Neural cell (in vitro differentiated cells): Measurements from ENCODE around the gene CCDC24. TPM values are rescaled to one million over a fixed set of nuclear protein-coding genes. Genes with fewer than 3 reads are reported as not detected.
A peak's percentile ranks its signal among the peaks of the same experiment; 100 is the strongest.

Source experiments
- H2AFZ ChIP-seq: fragments of 200-600, 300-800 bp; sonication (generic), shearing (Covaris generic); 2 replicates; pipeline ENCODE4 v1.6.0; 2014; ENCODE audit warnings: low read depth, mild to moderate bottlenecking, antibody characterized with exemption, low read length, moderate library complexity
- H3F3A ChIP-seq: fragments of 200-600 bp; shearing (Covaris generic); 2 replicates; pipeline ENCODE4 v1.6.1; 2016; ENCODE audit warnings: mild to moderate bottlenecking, moderate library complexity, mixed read lengths, antibody characterized with exemption, low read length; ENCODE audit not compliant: insufficient read depth, poor library complexity, severe bottlenecking
- H3K27ac ChIP-seq: fragments of 200-600, 300-800 bp; sonication (generic), shearing (Covaris generic); 2 replicates; pipeline ENCODE4 v1.5.1; 2014; ENCODE audit warnings: mild to moderate bottlenecking, low read length, moderate library complexity
- H3K27me3 ChIP-seq: fragments of 300-800, 200-600 bp; sonication (generic), shearing (Covaris generic); 2 replicates; pipeline ENCODE4 v1.6.0; 2014; ENCODE audit warnings: mild to moderate bottlenecking, low read depth, low read length, moderate library complexity; ENCODE audit not compliant: insufficient read depth
- H3K36me3 ChIP-seq: fragments of 300-800, 200-600 bp; sonication (generic), shearing (Covaris generic); 2 replicates; pipeline ENCODE4 v1.5.1; 2014; ENCODE audit warnings: mild to moderate bottlenecking, antibody characterized with exemption, low read length, moderate library complexity; ENCODE audit not compliant: insufficient read depth
- H3K4me2 ChIP-seq: fragments of 300-800, 200-600 bp; sonication (generic), shearing (Covaris generic); 2 replicates; pipeline ENCODE4 v1.6.0; 2014; ENCODE audit warnings: mild to moderate bottlenecking, low read length
- H3K4me3 ChIP-seq: fragments of 300-800, 200-600 bp; sonication (generic), shearing (Covaris generic); 2 replicates; pipeline ENCODE4 v1.5.1; 2014; ENCODE audit warnings: mild to moderate bottlenecking, low read length, moderate library complexity
- H3K79me2 ChIP-seq: fragments of 200-600 bp; shearing (Covaris generic); replicated peaks from 2 replicates; pipeline ENCODE4 v1.6.0; 2014; ENCODE audit warnings: mild to moderate bottlenecking, low read length, moderate library complexity; ENCODE audit not compliant: insufficient read depth
- H3K9ac ChIP-seq: fragments of 300-800, 200-600 bp; sonication (generic), shearing (Covaris generic); 2 replicates; pipeline ENCODE4 v1.6.1; 2016; ENCODE audit warnings: mild to moderate bottlenecking, low read length, mixed read lengths
- H3K9me2 ChIP-seq: fragments of 200-600 bp; shearing (Covaris generic); 2 replicates; pipeline ENCODE4 v1.6.1; 2016; ENCODE audit warnings: mild to moderate bottlenecking, low read length, mixed read lengths; ENCODE audit not compliant: insufficient read depth
- H3K9me3 ChIP-seq: fragments of 200-600, 300-800 bp; sonication (generic), shearing (Covaris generic); 2 replicates; pipeline ENCODE4 v1.6.1; 2016; ENCODE audit warnings: mild to moderate bottlenecking, mixed run types, low read length, moderate library complexity, mixed read lengths
- H4K20me1 ChIP-seq: fragments of 200-600 bp; shearing (Covaris generic); 2 replicates; pipeline ENCODE4 v1.6.1; 2016; ENCODE audit warnings: mild to moderate bottlenecking, mixed run types; ENCODE audit not compliant: insufficient read depth
- EP300 ChIP-seq: fragments of 450-650 bp; conservative IDR thresholded peaks from 2 replicates; pipeline ENCODE4 v1.6.1; 2014; ENCODE audit warnings: antibody characterized with exemption, mild to moderate bottlenecking, moderate library complexity; ENCODE audit not compliant: poor library complexity, severe bottlenecking
- EZH2 ChIP-seq: fragments of 200-600, 300-800 bp; shearing (Covaris generic), sonication (generic); IDR thresholded peaks from 2 replicates; pipeline ENCODE4 v1.6.1; 2014; ENCODE audit warnings: antibody characterized with exemption, low read length, borderline replicate concordance, mild to moderate bottlenecking; ENCODE audit not compliant: insufficient read depth, poor library complexity, severe bottlenecking
- MXI1 ChIP-seq: fragments of 450-650 bp; conservative IDR thresholded peaks from 2 replicates; pipeline ENCODE4 v1.6.1; 2014; ENCODE audit warnings: antibody characterized with exemption, mild to moderate bottlenecking; ENCODE audit not compliant: poor library complexity, severe bottlenecking
- POLR2AphosphoS5 ChIP-seq: IDR thresholded peaks from 2 replicates; pipeline ENCODE4 v1.6.1; 2012
- RAD21 ChIP-seq: fragments of 450-650 bp; conservative IDR thresholded peaks from 2 replicates; pipeline ENCODE4 v1.6.1; 2014; ENCODE audit warnings: antibody characterized with exemption, mild to moderate bottlenecking, moderate library complexity
- REST ChIP-seq: IDR thresholded peaks from 2 replicates; pipeline ENCODE4 v1.6.1; 2012; ENCODE audit warnings: borderline replicate concordance
- SMC3 ChIP-seq: fragments of 450-650 bp; conservative IDR thresholded peaks from 2 replicates; pipeline ENCODE4 v1.6.1; 2014; ENCODE audit warnings: antibody characterized with exemption, mild to moderate bottlenecking, moderate library complexity; ENCODE audit not compliant: poor library complexity
- TAF1 ChIP-seq: IDR thresholded peaks from 2 replicates; pipeline ENCODE4 v1.6.1; 2012; ENCODE audit warnings: low read depth
- polyA plus RNA-seq: library from polyadenylated mRNA; depleted of rRNA; stranded (reverse); fragments of >200 nt; gene quantifications from 2 replicates; pipeline ENCODE4 v1.2.3, GENCODE V29; 2014
- TF ChIP-seq, protein P1 (sequence below): fragments of 450-650 bp; IDR thresholded peaks from 2 replicates; pipeline ENCODE4 v1.5.1; 2014; ENCODE audit warnings: antibody characterized with exemption, mild to moderate bottlenecking, moderate library complexity; ENCODE audit not compliant: poor library complexity, severe bottlenecking

CCDC24 gene
- polyA plus RNA-seq, 1 donor from 2014 or later: 16.5 TPM

- Histone ChIP-seq H3K27me3 (no peaks in the 10 kb centered on the region), H4K20me1 (no peaks in the 10 kb centered on the region), H3F3A (no peaks in the 10 kb centered on the region), H3K9ac (peak overlapping the region; percentile 65), H3K27ac (no peak overlapping the region), H2AFZ (peak overlapping the region; percentile 33), H3K9me3 (no peaks in the 10 kb centered on the region), H3K4me3 (peak overlapping the region; percentile 91), H3K79me2 (no peaks in the 10 kb centered on the region), H3K9me2 (no peaks in the 10 kb centered on the region), H3K4me2 (peak overlapping the region; percentile 73), H3K36me3 (no peaks in the 10 kb centered on the region)
- TF ChIP-seq, protein P1, sequence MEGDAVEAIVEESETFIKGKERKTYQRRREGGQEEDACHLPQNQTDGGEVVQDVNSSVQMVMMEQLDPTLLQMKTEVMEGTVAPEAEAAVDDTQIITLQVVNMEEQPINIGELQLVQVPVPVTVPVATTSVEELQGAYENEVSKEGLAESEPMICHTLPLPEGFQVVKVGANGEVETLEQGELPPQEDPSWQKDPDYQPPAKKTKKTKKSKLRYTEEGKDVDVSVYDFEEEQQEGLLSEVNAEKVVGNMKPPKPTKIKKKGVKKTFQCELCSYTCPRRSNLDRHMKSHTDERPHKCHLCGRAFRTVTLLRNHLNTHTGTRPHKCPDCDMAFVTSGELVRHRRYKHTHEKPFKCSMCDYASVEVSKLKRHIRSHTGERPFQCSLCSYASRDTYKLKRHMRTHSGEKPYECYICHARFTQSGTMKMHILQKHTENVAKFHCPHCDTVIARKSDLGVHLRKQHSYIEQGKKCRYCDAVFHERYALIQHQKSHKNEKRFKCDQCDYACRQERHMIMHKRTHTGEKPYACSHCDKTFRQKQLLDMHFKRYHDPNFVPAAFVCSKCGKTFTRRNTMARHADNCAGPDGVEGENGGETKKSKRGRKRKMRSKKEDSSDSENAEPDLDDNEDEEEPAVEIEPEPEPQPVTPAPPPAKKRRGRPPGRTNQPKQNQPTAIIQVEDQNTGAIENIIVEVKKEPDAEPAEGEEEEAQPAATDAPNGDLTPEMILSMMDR: no peak
- TF ChIP-seq MXI1 (no peak), EZH2 (no peak), SMC3 (no peak)
Observed at GRCh38 chr1:43992232-43992995, 1.0 kb downstream of the CCDC24 start.

- Histone ChIP-seq H3K27me3 (no peaks in the 10 kb centered on the region), H3K9me2 (no peaks in the 10 kb centered on the region), H3K27ac (no peak overlapping the region), H3K79me2 (no peaks in the 10 kb centered on the region), H3K4me2 (no peak overlapping the region), H3F3A (no peaks in the 10 kb centered on the region), H2AFZ (no peak overlapping the region), H4K20me1 (no peaks in the 10 kb centered on the region), H3K9ac (no peak overlapping the region), H3K36me3 (no peaks in the 10 kb centered on the region), H3K9me3 (no peaks in the 10 kb centered on the region), H3K4me3 (no peak overlapping the region)
- TF ChIP-seq TAF1 (no peak), SMC3 (no peak), EP300 (no peak), POLR2AphosphoS5 (no peak), REST (no peak), MXI1 (no peak), EZH2 (no peak), RAD21 (no peak)
- TF ChIP-seq, protein P1: no peak
Observed at GRCh38 chr1:43993206-43993914, 2.0 kb downstream of the CCDC24 start.
